ENCODE results near the gene IL1RL1.

Gene IL1RL1

GRCh38 chr2:102368461-102369109 is 57.2 kb downstream of the IL1RL1 start:
- no peak for DNase-seq (ENCODE audit: low spot score)

- DNase-seq (ENCODE audit: low spot score), result no peak
Observed at GRCh38 chr2:102369866-102370265, 58.5 kb downstream of the IL1RL1 start.

GRCh38 chr2:102376052-102376591 is 64.8 kb downstream of the IL1RL1 start:
- no peak for DNase-seq (ENCODE audit: low spot score)

GRCh38 chr2:102383722-102384121 is 72.4 kb downstream of the IL1RL1 start:
- DNase-seq (ENCODE audit: low spot score), result no peak

- no peak for DNase-seq (ENCODE audit: low spot score)
Observed at GRCh38 chr2:102385522-102385921, 74.2 kb downstream of the IL1RL1 start.

GRCh38 chr2:102386004-102386403 is 74.6 kb downstream of the IL1RL1 start:
- DNase-seq (ENCODE audit: low spot score), result no peak

- no peak for DNase-seq (ENCODE audit: low spot score)
Observed at GRCh38 chr2:102386867-102387541, 75.6 kb downstream of the IL1RL1 start.

- no peak for DNase-seq (ENCODE audit: low spot score)
Observed at GRCh38 chr2:102387763-102388546, 76.6 kb downstream of the IL1RL1 start.

GRCh38 chr2:102391565-102391964 is 80.2 kb downstream of the IL1RL1 start:
- no peak for DNase-seq (ENCODE audit: low spot score)

- DNase-seq (ENCODE audit: low spot score), result no peak
Observed at GRCh38 chr2:102392096-102392495, 80.7 kb downstream of the IL1RL1 start.

GRCh38 chr2:102392942-102393341 is 81.6 kb downstream of the IL1RL1 start:
- peak; percentile 8 for DNase-seq (ENCODE audit: low spot score)

- no peak for DNase-seq (ENCODE audit: low spot score)
Observed at GRCh38 chr2:102396012-102396411, 84.6 kb downstream of the IL1RL1 start.

GRCh38 chr2:102397209-102397608 is 85.8 kb downstream of the IL1RL1 start:
- no peak for DNase-seq (ENCODE audit: low spot score)

GRCh38 chr2:102399499-102400141 is 88.3 kb downstream of the IL1RL1 start:
- DNase-seq (ENCODE audit: low spot score), result peak; percentile 2

- DNase-seq (ENCODE audit: low spot score), result no peak
Observed at GRCh38 chr2:102401456-102401855, 90.1 kb downstream of the IL1RL1 start.
